ENCODE data around the gene SPRED2. TPM values are rescaled to one million over a fixed set of nuclear protein-coding genes. Genes with fewer than 3 reads are reported as not detected.
A peak's percentile ranks its signal among the peaks of the same experiment; 100 is the strongest.

SPRED2 gene
- 1 to 10 TPM; 5.9 to 6.7 TPM for total RNA-seq

GRCh38 chr2:65432227-65433190, at the start of gene SPRED2:
Gene SPRED2 (minus strand): TSS chr2:65432599. CDS start chr2:65431987, 612 bp downstream.
- peak; percentile 46 for ATAC-seq
- peaks cover 18% of the 10 kb centered on the region for H3K4me1 Mint-ChIP-seq (ENCODE audit: low read depth)
- H3K4me3 Mint-ChIP-seq, result peak within 1 kb of the TSS; percentile 88
- CTCF ChIA-PET, result interaction anchor here (1.6 kb wide), 1 partner anchor 132 kb away, joined by 3 read pairs; no protein-coding TSS in a partner anchor
- H3K9me3 Mint-ChIP-seq, result no peaks in the 10 kb centered on the region
- DNase-seq, result peak; percentile 84
- H3K36me3 Mint-ChIP-seq (ENCODE audit: low read depth), result no peaks in the 10 kb centered on the region
- POLR2A ChIA-PET, result no interaction called here
- TF ChIP-seq CTCF (IDR thresholded peaks at IDR 0.05), result no peak
- H3K27ac Mint-ChIP-seq, result peak within 1 kb of the TSS; percentile 81
- peaks cover 44% of the 10 kb centered on the region for H3K27me3 Mint-ChIP-seq
- intact Hi-C loops (cut with micrococcal nuclease), result no loop called here

- intact Hi-C loops (cut with micrococcal nuclease), result no loop called here
- CTCF ChIA-PET, result interaction anchor here (0.6 to 1.2 kb wide), 2 partner anchors 75 to 303 kb away, joined by 3 read pairs; no protein-coding TSS in a partner anchor
- POLR2A ChIA-PET, result no interaction called here
Observed at GRCh38 chr2:65481961-65482360, 49.6 kb upstream of the SPRED2 start.

GRCh38 chr2:65479524-65479923, 47.1 kb upstream of the SPRED2 start:
- ATAC-seq, result no peak
- H3K4me3 Mint-ChIP-seq, result no peak overlapping the region
- ChIA-PET CTCF (no interaction called here), POLR2A (no interaction called here)
- peaks cover 2% of the 10 kb centered on the region for H3K9me3 Mint-ChIP-seq
- intact Hi-C loops (cut with micrococcal nuclease), result no loop called here
- no peak overlapping the region for H3K27ac Mint-ChIP-seq
- no peak for TF ChIP-seq CTCF (IDR thresholded peaks at IDR 0.05)
- DNase-seq, result no peak
- peaks cover 5% of the 10 kb centered on the region for H3K27me3 Mint-ChIP-seq
- H3K36me3 Mint-ChIP-seq (ENCODE audit: low read depth), result no peaks in the 10 kb centered on the region
- no peaks in the 10 kb centered on the region for H3K4me1 Mint-ChIP-seq (ENCODE audit: low read depth)

More at GRCh38 chr2:65481961-65482360, 49.6 kb upstream of the SPRED2 start:
- Mint-ChIP-seq H3K4me1 (ENCODE audit: low read depth) (no peaks in the 10 kb centered on the region), H3K36me3 (ENCODE audit: low read depth) (no peaks in the 10 kb centered on the region), H3K27me3 (peaks cover 5% of the 10 kb centered on the region), H3K27ac (no peak overlapping the region), H3K9me3 (no peaks in the 10 kb centered on the region), H3K4me3 (no peak overlapping the region)
- ATAC-seq, result no peak
- no peak for TF ChIP-seq CTCF (IDR thresholded peaks at IDR 0.05)
- DNase-seq, result no peak

- ATAC-seq (no peak), DNase-seq (no peak)
- TF ChIP-seq CTCF (IDR thresholded peaks at IDR 0.05), result no peak
- POLR2A ChIA-PET, result no interaction called here
- Mint-ChIP-seq H3K9me3 (peaks cover 2% of the 10 kb centered on the region), H3K4me3 (no peak overlapping the region), H3K4me1 (ENCODE audit: low read depth) (no peaks in the 10 kb centered on the region), H3K27ac (no peak overlapping the region), H3K27me3 (peaks cover 1% of the 10 kb centered on the region), H3K36me3 (ENCODE audit: low read depth) (no peaks in the 10 kb centered on the region)
- intact Hi-C loops (cut with micrococcal nuclease), result no loop called here
- CTCF ChIA-PET, result no interaction called here
Observed at GRCh38 chr2:65478498-65479135, 46.2 kb upstream of the SPRED2 start.

GRCh38 chr2:65477590-65477989, 45.2 kb upstream of the SPRED2 start:
- H3K9me3 Mint-ChIP-seq, result peaks cover 2% of the 10 kb centered on the region
- POLR2A ChIA-PET, result no interaction called here
- no peak for TF ChIP-seq CTCF (IDR thresholded peaks at IDR 0.05)
- no peak overlapping the region for H3K27ac Mint-ChIP-seq
- DNase-seq, result no peak
- intact Hi-C loops (cut with micrococcal nuclease), result no loop called here
- H3K27me3 Mint-ChIP-seq, result no peaks in the 10 kb centered on the region
- no peaks in the 10 kb centered on the region for H3K36me3 Mint-ChIP-seq (ENCODE audit: low read depth)
- H3K4me1 Mint-ChIP-seq (ENCODE audit: low read depth), result no peaks in the 10 kb centered on the region
- H3K4me3 Mint-ChIP-seq, result no peak overlapping the region
- no peak for ATAC-seq
- CTCF ChIA-PET, result no interaction called here

Data from activated CD8-positive, alpha-beta T cell treated with anti-CD3 and anti-CD28 coated beads for 36 hours (primary cell).